NCI-H1092 (cell line): ENCODE measurements around the gene QRFPR.
"Not testable (repeated sequence)": the region's sequence is repeated elsewhere in the genome, so short reads cannot be mapped to it uniquely, and the experiment has no call there.

Experiments
- DNase-seq: peaks from one replicate; lab custom pipeline; 2025; lab: John Stamatoyannopoulos, UW

Gene QRFPR

GRCh38 chr4:121339307-121339706 is 41.5 kb downstream of the QRFPR start:
- no peak for DNase-seq

GRCh38 chr4:121338518-121338917 is 42.3 kb downstream of the QRFPR start:
- DNase-seq, result no peak

DNA sequence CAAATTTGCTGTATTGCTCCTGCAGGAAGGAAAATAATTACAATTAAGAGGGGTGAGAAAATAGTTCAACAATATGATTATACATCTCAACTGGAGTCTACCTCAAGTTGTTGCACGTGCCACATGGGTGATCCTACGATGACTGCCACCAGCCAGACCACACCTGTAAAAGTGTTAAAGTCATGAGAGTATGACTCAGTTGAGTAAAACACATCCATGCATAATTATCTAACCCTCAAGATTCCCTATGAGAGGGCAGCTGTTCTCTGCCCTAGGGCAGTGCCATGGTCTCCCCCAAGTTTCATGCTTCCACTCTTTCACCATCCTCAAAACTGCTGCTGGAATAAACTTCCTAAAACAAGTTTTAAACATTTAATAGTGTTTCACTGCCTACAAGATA is 44.1 kb downstream of the QRFPR start:
- DNase-seq, result no peak

GRCh38 chr4:121330180-121330665 is 50.6 kb downstream of the QRFPR start:
- DNase-seq, result no peak

DNA sequence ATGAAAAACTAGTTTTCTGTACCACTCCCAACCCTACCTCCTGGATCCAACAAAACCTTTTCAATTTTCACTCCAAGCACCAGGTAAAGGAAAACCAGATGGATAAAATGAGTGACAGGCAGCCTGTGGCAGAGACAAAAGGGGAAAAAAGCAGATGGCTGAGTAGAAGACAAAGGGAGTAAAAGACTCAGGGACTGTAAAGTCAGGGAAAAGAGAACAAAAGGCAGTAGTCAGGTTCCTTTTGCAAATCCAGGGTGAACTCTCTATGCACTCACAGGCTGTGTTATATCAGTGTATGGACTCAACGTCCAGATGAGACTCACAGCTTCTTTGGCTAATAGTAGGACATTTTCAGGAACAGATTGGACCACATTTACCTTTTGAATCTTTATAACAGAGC is 54.2 kb downstream of the QRFPR start:
- DNase-seq, result no peak

DNA sequence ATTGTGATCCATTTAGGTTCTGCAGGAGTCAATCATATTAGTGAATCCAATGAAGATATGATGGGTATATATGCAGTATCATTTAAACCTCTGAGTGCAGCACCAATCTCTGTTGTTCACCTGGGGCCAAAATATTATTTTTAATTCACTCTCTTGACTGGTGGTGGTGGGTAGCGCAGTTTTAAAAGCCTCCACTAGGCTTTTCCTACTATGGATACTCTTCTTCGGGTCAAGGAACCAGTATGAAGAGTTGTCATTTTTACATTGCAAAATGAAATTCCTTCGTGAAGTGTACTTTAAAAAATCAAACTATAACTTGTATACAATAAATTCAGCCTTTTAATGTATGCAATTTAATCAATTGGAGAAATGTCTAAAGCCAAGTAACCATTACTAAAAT is 56.5 kb downstream of the QRFPR start:
- DNase-seq, result no peak

DNA sequence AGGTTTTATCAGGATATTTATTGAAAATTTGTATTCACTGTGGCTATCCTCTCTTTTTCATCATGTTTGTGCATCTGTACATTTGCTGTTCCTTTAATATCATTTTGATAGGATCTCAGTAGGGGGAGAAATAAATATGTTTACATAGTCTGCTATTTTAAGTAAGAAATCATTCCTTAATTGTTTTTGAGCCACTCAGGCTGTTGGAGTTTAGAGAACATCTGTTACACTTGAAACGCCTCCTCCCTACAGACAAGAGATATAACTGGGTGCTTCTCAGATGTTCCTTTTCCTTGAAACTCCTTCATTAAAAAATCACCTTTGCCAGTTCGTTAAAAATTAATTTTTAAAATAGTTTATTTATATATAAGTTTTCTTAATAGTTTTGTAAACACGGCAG is 59.4 kb downstream of the QRFPR start:
- no peak for DNase-seq

GRCh38 chr4:121316091-121316490 is 64.7 kb downstream of the QRFPR start:
- no peak for DNase-seq

GRCh38 chr4:121313430-121313829 is 67.4 kb downstream of the QRFPR start:
- DNase-seq, result not testable (repeated sequence)

DNA sequence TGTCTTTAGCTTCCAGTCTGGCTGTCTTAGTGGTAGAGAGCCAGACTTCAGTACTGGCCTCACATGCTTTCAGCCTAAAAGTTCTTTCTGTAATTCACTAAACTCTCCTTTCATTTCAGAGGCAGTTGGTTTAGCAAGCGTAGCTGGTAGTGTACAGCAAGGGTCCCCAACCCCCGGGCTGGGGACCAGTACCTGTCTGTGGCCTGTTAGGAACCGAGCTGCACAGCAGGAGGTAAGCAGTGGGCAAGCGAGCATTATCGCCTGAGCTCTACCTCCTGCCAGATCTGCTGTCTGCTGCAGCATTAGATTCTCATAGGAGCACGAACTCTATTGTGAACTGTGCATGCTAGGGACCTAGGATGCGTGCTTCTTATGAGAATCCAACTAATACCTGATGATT is 72.0 kb downstream of the QRFPR start:
- no peak for DNase-seq

DNA sequence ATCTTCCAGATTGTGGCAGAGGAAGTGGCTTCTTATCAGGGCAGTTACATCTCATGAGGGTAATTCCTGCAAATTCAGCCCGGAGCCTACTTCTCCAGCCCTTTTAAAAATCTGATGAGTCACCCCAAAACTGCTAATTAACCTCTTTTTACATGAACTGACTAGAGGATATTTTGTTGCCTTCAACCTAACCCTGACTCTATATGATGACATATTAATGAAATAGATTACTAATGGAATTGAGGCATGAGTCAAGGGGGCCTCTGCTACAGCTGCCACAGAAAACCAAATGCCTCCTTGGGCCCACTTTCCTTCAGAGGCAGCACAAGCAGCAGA is 72.5 kb downstream of the QRFPR start:
- no peak for DNase-seq

DNA sequence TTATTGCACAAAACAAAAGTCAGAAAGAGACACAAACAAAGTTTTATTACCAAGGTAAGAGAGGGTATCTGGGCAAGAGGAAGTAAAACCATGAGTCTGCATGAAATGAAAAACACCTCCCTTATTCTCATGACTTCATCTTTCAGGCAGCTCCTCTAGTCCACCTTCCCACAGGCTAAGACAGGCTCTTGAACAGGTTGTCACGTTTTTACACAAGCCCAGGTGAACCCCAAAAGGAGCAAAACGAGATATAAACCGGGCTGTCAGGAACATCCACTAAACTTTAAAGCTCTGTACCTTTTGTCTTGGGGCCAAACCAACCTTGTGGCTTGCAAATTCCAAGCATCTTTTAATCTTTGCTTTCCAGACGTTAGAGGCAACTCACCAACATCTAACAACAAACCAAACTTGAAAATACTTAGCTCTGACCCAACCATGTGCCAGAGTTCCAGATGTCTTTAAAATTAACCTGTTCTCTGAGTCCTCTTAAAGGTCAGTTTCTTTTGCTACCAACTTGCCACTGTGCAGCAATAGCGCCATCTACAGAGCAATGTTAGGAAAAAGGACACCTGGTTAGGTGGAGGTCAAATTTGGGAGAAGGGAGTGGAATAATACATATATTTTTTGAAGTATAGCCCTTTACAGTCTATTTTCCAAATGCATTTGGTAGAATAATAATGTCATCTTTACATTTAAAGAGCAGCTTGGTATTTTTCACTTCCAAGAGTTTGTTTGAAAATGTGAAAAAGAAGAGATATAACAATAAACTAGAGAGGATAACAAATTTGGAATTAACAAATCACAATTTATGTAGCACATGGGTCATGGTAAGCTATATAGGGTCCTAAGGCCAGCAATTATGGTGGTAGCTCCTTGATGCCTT is 73.1 kb downstream of the QRFPR start:
- DNase-seq, result peak; percentile 14

DNA sequence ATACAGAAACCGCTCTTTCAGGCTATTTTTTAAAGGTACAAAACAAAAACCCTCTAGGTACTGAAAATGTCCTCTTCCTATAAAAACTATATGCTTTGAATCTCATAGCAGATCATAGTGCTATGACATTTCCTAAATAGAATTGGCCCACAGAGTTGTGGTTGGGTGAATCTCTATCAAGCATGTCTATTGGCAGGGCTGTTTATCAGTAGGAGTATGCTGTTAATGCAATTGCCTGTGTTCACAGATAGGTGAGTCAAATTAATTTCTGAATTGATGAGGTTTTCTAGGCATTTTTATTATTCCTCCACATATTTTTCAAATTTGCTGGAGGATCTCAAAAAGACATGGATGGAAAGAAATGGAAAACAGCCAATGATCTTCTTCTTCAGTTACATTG is 73.9 kb downstream of the QRFPR start:
- no peak for DNase-seq

- no peak for DNase-seq
Observed at GRCh38 chr4:121304893-121305292, 75.9 kb downstream of the QRFPR start.

GRCh38 chr4:121299367-121299766 is 81.5 kb downstream of the QRFPR start:
- DNase-seq, result no peak

DNA sequence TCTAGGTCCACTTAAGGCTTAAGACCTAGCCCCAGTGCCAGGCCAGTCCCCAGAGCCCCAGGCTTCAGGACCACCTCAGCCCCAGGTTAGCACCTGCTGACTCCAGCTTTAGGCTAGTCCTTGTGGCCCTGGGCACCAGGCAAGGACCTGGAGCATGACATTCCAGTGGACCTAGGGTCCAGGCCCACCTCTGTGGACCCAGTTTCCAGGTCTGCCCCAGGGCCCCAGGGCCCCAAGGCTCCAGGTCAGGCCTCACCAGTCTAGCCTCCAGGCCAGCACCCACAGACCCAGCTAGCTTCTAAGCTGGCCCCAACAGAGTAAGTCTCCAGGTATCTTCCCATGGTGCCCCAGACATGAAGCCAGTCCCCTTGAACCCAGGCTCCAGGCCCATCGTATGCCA is 97.5 kb downstream of the QRFPR start:
- no peak for DNase-seq

GRCh38 chr4:121280425-121280824 is 100.4 kb downstream of the QRFPR start:
- no peak for DNase-seq

GRCh38 chr4:121278811-121279368 is 101.9 kb downstream of the QRFPR start:
- DNase-seq, result no peak
